ENCODE measurements around the gene EPS8.
"Not testable (repeated sequence)": the region's sequence is repeated elsewhere in the genome, so short reads cannot be mapped to it uniquely, and the experiment has no call there.

EPS8 gene

DNA sequence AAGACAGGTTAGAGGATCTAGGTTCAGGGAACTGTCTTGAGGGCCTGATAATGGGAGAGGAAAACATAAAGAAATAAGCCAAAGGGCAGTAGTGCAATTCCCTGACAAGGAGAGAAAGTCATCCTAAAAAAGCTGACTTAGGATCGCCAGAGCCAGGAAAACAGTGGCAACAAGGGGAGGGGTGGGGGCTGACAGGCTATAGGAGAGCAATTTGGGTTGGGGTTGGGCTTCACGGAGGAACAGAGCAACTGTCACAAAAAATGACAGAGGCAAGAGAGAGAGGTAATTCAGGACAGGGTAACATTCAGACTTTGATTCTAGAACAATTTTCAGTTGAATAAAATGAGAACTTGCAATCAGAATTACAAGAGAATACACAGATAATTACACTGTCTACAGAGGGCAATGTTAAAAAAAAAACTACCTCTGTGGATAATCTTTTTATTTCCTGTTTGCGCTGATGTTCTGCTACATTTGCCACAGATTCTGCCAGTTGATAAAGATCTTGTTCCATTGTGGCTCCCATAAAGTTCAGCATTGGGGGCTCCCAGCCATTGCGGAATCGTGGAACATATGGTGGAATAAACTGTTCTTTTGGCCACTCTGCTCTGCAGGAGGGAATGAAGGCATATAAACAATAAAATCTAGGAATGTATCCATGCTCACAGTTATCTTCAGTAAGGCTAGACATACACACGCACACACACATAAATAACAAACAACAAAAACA, 138.6 kb downstream of the EPS8 start:
- no peak for DNase-seq (ENCODE audit: low read depth in 4 of 4, low spot score in 1 of 4)

DNA sequence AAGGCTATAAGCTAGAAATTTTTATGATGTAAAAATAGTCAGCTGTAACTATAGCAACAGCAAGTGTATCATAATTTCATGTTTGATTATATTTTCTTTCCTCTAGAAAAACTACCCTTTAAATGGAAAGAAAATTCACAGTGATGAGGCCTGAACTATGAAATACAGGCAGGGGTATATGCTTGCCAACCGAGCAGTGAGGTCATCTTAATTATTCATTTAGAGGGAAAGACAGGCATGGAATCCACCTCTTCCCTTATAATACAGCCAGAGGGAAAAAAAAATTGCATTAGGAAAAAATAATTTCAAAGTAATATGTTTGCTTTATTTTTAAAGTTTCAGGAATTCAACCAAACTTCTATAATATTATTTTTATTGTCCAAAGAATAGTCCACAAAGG, 139.8 kb downstream of the EPS8 start:
- no peak for DNase-seq (ENCODE audit: low read depth in 4 of 4, low spot score in 1 of 4)

DNA sequence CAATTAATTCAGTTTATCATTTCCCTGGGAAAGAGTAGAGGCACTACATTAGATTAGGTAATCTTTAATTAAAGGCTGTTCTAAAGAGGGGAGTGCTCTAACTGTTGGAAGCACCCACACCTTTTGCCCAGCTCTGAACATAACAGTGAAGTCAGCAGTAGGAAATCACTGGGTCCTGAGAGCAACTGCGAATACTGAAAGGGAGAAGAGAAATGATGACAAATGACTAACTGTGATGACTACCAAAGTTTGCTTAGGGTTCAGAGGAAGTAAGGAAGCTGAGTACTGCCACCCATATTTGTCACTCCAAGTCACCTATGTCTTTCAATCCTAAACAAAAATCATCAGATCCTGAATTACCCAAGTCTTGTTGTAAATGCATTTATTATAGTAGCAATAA, 140.6 kb downstream of the EPS8 start:
- DNase-seq (ENCODE audit: low read depth in 4 of 4, low spot score in 1 of 4) = no peak

DNA sequence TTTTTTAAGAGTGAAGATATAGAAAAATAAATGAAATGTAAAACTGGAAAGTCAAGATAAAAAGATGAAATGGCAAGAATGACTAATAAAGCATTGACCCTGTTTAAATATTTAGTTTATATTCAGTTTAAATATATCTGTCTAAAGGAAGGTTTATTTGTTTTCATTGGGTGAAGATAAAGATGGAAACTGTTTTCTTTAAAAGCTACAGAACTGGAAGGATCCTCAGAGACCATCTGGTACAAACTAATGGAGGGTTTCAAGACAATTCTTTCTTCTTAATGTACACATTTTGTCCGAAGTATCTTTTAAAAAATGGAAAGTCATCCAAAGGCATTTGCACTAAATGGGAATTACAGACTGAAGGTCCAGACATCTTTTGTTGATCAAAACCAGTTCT, 142.6 kb downstream of the EPS8 start:
- DNase-seq (ENCODE audit: low read depth in 4 of 4, low spot score in 1 of 4) = no peak

DNA sequence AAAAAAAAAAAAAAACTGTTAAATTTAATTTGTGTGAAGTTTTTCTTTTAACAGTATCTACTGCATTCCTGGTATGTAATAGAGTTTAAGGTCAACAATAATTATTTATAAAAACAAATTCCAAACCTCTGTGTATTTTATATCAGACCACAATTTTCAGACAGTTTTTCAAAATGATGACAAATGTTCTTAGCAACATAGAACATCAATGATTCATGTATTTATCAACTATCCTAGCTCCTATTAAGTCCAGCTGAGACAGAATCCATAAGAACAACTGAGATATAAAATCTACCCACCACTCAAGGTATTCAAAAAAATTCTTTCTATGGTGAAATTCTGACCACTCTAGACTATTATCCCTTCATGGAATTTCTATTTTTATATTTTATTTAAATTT, 144.5 kb downstream of the EPS8 start:
- DNase-seq (ENCODE audit: low read depth in 4 of 4, low spot score in 1 of 4) = no peak

DNA sequence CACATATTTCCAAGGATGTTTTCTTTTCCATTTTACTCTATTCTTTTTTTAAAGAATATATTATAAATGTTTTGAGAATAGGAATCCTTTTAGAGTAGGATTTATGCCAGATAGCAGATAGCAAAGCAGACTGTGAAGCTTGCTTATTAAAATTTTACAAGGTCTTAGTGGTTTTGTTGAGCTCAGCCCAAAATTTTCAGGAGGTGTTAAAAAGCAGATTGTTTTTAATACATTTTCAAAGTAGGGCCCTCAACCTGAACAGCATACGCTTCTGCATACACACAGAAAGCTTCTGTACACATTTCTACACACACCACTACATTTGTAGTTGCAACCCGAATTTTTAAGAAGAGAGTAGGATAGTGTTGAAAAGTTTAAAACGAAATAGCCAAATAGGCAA, 151.0 kb downstream of the EPS8 start:
- DNase-seq (ENCODE audit: low read depth in 4 of 4, low spot score in 1 of 4) = no peak

DNA sequence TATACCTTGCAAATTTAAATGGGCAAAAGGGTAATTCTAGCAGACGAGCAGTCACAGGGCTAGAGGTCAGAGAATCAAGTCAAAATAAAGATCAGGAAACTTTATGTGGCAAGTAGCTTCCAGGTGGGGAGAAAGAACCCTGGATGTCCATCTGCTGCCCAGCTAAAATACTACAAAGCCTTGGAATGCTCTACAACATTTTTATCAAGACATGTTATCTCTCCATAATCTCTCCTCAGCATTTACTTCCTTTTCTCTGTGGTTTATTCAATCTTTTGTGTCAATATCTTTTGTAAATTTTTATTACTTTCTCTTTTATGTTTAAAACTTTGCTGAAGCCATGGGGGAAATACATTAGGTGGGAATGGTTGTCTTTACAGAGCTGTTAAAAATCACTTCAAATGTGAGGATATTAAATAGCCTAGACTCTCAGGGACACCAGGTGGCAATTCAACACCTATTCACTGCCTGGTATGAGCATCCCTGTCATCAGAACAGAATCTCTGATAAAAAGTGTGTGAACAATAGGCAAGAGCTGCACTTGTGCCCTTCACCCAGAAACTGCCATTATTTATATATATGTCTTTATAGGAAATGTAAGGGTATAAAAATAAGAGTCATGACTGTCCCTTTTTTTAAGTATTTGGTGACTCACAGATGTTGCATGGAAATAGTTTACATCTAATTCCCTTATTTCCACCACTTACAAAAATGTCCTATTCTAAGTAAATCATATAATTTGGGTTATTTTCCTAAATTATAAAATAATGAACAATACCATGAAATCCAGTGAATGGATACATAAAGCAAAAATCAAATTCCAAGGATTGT, 152.9 kb downstream of the EPS8 start:
- DNase-seq (ENCODE audit: low read depth in 4 of 4, low spot score in 1 of 4) = no peak

DNA sequence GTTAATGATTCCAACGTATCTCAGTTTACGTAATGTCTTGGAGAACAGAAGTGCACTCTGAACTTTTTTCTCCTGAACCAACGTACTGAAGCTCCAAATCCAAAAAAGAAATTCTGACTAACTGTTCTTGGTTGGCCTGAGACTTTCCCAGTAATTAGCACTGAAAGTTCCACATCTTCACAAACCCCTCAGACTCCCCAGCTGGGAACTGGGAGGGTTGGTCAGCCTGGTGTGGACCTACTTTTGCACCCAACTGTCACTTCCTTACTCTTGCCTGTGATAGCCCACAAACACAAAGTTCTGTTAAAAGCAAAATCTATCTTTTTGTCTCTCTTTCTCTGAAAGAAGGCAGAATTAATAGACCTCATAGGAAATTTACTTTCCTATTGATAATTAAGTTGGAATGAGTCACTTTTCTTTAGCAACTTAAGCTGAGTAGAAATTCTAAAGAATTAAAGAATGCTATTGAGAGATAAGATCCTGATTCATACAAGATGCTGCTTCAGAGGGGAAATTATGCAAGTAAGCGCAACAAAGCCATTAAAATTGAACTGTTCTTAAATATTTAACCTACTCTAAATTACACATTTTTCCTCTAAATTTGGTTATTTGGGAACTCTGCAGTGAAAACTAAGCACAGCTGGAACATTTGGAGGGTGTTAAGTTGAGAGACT, 155.0 kb downstream of the EPS8 start:
- no peak for DNase-seq (ENCODE audit: low read depth in 4 of 4, low spot score in 1 of 4)

DNA sequence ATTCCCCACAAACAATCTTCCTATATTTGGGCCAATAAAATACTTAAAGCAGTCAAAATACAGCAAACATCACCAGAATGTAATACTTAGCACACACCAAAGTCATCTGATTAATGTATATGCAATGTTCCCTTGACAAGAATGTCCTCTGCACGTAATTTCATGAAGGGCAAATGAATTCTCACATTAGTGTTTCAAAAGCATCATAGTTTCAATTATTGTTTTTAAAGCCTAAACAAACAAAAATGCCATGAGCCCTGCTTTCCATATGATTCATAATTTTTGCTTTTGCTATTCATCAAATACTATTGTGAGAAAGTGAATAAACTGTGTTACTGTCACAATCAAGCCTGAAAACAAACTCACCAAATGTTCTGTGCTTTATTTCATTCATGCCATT, 156.0 kb downstream of the EPS8 start:
- no peak for DNase-seq (ENCODE audit: low read depth in 4 of 4, low spot score in 1 of 4)

DNA sequence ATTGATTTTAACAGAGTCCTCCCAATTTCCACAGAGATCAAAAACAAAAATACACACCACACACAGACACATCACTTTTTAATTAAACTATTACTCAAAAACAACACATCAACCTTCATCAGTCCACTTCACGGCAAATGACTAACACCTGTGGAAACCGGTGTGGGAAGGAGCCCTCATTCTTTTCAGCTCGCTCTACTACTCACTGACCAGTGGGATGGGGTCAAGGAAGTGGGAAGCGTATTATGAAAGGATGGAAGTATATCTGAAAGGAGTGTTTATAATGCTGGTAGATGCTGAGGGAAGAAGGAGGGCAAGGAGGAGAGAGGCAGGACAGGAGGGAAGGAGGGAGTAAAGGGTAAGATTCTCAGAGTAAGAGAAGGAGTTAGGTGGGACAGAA, 156.5 kb downstream of the EPS8 start:
- DNase-seq (ENCODE audit: low read depth in 4 of 4, low spot score in 1 of 4) = no peak

DNA sequence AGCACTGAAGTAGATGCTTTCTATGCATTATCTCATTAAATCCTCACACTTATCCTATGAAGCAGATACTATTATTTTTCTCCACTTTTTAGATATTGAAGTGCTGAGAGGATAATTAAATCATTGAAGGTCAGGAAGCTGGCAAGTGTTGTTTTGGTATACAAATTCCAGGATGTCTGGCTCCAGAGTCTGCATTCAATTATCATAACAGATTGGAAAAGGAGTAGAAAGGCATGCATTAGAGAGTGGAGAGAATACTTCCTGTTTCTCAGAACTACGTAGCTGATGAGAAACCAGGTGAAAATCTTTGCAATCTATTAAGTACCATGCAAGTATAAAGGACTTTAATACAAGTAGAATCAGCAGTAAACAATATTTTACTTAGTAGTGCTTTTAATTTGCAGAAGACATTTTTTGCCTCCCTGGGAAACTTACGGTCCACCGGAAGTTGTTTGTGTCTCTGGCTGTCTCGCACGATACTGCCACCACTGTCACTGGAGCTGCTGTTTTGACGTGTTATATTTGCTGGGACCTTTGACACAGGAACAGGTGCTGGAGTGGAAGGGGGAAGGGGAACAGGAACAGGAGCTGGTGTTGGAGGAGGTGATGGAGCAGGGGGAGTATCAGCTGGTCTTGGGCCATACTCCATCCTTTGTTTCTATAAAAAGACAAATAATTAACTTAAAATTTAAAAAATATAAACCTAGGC, 158.0 kb downstream of the EPS8 start:
- DNase-seq (ENCODE audit: low read depth in 4 of 4, low spot score in 1 of 4) = no peak

DNA sequence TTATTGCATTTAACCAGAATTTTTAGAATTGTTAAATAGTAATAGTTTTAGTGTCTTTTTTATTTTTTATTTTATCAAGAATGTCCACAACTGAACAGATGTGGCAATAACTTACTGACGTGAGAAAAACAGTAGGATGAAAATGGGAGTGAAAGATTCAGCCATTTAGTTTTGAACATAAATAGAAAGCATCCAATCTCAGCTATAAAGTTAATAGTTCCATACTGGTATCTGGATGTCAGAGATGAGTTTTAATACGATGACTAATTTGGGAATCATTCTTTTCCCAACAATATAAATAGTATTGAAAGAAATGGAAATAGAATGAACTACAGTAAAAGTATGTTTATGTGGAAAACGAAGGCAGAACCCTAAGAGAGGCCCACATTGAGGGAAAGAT, 159.4 kb downstream of the EPS8 start:
- DNase-seq (ENCODE audit: low read depth in 4 of 4, low spot score in 1 of 4) = no peak

DNA sequence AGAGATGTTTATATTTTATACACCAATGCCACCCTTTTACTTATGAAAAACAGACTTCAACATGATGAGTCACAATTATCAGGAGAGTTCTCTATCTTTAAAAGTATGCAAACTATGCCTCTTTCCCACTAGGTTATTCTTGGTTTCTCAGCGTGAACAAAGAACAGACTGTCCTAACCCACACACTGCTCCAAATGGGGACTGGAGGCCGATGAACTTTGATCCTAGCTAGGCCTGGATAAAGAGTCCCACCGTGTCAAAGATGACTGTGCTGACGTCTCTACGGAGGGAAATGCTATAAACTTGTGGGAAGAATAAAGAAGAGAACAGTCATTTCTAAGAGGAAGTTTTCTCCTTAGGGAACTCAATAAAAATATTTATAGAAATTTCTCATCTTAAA, 160.1 kb downstream of the EPS8 start:
- no peak for DNase-seq (ENCODE audit: low read depth in 4 of 4, low spot score in 1 of 4)

DNA sequence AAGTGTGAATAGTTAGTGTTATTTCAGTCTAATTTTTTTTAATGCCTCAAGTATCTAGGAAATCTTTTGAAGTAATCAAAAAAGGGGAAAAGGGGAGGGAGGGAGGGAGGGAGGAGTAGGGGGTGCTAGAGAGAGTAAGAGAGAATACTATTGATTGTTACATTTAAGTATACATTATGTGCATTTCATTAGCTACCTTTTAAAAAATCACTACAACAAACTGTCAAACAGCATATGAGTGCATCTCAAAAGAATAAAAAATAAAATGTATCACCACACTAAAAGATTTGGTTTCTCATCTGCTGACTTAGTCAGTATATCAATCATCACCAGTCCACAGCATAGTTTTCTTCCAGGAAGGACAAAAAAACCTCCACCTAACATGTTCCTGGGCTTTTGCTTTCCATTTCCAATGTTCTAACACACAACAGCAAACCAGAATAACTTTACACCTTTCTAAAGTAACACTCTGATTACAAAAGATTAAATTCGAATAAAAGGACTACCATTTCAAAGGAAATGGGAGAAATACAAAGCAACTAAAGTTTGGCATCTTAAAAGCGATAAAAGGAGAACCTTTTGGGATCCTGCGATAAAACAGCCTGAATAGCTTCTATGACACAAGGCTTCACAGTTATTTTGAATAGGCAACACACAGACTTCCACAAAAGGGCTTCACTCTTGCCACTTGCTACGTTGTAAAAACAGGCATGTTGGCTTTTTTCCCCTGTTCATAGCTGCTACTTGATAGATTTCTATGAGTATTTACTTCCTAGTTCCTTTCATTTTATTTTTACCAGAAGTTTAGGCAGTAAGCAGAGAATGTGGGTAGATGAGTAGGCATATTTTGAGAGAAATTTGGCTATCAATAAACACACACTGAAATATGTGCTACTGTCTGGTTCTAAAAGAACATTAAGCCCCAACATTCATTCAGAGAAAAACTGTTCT, 160.9 kb downstream of the EPS8 start:
- no peak for DNase-seq (ENCODE audit: low read depth in 4 of 4, low spot score in 1 of 4)

DNA sequence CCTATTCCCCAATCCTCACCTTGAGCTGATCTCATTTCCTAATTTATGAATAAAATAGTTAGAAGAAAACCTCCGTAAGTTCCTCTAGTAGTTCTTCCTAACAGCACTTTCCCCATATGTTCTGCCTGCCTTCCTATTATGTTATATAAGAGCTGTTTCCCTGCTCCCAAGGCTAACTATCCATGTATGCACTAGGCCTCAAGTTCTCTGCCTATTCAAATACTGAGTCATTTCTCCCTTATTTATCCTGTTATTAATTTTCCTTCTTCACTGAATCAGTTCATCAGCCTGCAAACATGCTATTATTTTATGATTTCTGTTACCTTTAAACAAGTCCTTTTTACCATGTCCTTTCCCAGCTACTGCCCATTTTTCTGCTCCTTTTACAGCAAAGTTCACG, 164.1 kb downstream of the EPS8 start:
- no peak for DNase-seq (ENCODE audit: low read depth in 4 of 4, low spot score in 1 of 4)

DNA sequence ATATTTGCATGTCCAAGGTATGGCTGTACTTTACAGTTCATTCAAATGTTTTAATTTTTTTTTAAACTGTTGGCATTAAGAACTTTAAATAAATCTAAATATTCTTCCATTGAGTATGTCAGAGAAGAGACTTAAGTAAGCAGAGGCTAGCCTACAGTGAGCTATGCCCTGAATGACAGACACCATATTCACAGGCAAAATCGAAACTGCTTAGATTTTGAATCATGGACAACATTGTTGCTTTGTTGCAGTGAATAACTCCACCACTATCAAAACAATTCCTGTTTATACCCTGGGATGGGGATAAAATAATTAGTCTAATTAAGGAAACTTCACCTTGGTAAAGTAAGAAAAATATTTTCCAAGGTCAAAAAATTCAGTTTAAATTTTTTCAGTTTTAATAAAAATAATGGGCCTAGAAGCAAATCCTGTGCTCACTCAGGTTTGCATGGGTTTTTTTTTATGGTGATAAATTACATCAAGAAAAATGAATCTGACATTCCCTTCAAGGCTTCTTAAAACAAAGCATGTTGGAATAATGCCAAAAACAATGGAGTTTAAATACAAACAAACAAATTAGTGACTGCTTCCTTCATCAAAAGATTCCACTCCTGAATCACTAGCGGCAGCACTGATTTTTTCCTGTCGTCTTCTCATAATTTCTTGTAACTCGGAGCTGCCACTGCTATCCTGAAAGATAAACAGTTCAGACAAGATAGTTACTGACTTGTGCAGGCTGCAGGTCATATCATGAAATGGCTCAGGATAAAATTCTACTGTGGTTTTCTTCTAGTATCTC, 168.2 kb downstream of the EPS8 start:
- DNase-seq (ENCODE audit: low read depth in 4 of 4, low spot score in 1 of 4) = no peak

DNA sequence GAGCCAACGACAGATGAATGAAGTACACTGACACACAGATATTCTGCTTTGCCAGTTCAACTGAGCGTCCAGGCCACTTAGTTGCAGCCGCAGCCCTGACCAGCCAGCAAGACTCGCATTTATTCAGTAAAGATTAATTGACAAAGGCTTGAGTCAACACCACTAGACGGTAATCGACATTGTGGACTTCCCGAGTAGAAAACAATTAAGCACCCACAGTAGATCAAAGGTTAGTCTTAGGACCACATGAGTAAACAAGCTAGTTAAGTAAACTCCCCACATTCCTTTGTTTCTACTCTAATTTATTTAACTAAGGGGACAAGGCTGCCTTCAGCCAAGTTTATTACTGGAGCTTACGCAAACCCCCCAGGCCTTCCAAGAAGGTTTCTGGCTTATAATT, 172.7 kb downstream of the EPS8 start:
- DNase-seq (ENCODE audit: low read depth in 4 of 4, low spot score in 1 of 4) = not testable (repeated sequence)

DNA sequence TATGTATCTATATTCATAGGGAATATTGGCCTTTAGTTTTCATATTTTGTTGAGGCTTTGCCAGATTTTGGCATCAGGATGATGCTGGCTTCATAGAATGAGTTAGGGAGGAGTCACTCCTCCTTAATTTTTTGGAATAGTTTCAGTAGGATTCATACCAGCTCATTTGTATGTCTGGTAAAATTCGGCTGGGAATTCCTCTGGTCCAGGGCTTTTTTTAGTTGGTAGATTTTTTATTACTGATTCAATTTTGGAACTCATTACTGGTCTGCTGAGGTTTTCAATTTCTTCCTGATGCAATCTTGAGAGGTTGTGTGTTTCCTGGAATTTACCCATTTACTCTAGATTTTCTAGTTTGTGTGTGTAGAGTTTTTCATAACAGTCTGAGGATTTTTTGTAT, 175.2 kb downstream of the EPS8 start:
- DNase-seq (ENCODE audit: low read depth in 4 of 4, low spot score in 1 of 4) = no peak

DNA sequence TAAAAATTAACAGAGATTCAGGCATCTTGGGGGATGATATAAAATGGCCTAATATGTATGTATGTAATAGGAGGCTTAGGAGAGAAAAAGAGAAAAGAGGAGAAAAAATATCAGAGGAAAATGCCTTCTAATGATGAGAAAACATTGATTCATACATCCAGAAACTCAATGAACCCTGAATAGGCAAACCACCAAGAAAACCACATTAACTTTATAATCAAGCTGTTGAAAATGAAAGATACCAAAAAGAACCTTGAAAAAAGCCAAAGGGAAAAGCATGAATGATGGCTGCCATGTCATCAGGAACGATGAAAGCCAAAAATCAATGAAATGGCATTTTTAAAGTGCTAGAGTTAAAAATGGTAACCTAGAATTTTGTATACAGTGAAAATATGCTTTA, 180.2 kb downstream of the EPS8 start:
- DNase-seq (ENCODE audit: low read depth in 4 of 4, low spot score in 1 of 4) = no peak

DNA sequence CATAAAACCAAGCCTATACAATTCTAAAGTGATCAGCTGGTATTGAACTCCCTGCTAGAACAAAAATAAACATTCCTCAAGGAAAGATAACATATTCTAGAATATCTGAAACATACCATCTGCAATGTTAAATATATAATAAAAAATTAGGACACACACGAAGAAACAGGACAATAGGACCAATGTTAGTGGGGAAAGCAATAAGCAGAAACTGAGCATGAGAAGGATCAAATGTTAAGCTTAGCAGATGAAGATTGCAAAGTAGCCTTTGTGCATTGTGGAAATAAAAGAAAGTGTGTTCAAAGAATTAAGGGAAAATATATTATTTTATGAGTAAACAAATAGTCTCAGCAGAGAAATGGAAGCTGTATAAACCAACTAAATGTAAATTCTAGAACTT, 180.8 kb downstream of the EPS8 start:
- no peak for DNase-seq (ENCODE audit: low read depth in 4 of 4, low spot score in 1 of 4)
